Keratinocyte (primary cell): Measurements from ENCODE around the gene ZNF45. TPM values are rescaled to one million over a fixed set of nuclear protein-coding genes. Genes with fewer than 3 reads are reported as not detected.
"Not testable (repeated sequence)": the region's sequence is repeated elsewhere in the genome, so short reads cannot be mapped to it uniquely, and the experiment has no call there.

Experiments used
- DNase-seq: peaks from one replicate; pipeline ENCODE4 v3.0.0-alpha.2; 2011; ENCODE audit warnings: low read depth, missing footprints, low spot score
- FAIRE-seq: peaks from 2 replicates; lab custom pipeline; 2011; peaks lifted over from hg19 to GRCh38; lab: Jason Lieb, UNC
- H2AFZ ChIP-seq: 2 replicates; pipeline ENCODE4 v1.6.0; 2012; ENCODE audit warnings: low read length, control low read depth, inconsistent platforms; ENCODE audit not compliant: control insufficient read depth
- H3K27ac ChIP-seq: 2 replicates; pipeline ENCODE4 v1.5.1; 2011; ENCODE audit warnings: low read length; ENCODE audit not compliant: control insufficient read depth, insufficient read depth
- H3K27me3 ChIP-seq: 3 replicates; pipeline ENCODE4 v1.6.0; 2011; ENCODE audit warnings: low read length; ENCODE audit not compliant: control insufficient read depth, insufficient read depth; ENCODE audit errors: extremely low read depth
- H3K36me3 ChIP-seq, 2 experiments: 2 replicates in 1 of 2; 3 replicates in 1 of 2; pipeline ENCODE4 v1.5.1; 2011; ENCODE audit warnings: low read length in 2 of 2, mild to moderate bottlenecking in 1 of 2; ENCODE audit not compliant: control insufficient read depth in 2 of 2, insufficient read depth in 2 of 2; ENCODE audit errors: extremely low read depth in 1 of 2
- H3K4me1 ChIP-seq: 3 replicates; pipeline ENCODE4 v1.5.1; 2011; ENCODE audit warnings: low read length; ENCODE audit not compliant: control insufficient read depth, insufficient read depth; ENCODE audit errors: extremely low read depth
- H3K4me2 ChIP-seq: 3 replicates; pipeline ENCODE4 v1.6.0; 2011; ENCODE audit warnings: low read depth, low read length; ENCODE audit not compliant: control insufficient read depth, insufficient read depth; ENCODE audit errors: extremely low read depth
- H3K4me3 ChIP-seq, 3 experiments: fragments of 200-600 bp in 1 of 3; sonication (generic) in 1 of 3; 2 replicates in 2 of 3; 3 replicates in 1 of 3; pipeline ENCODE4 v1.5.1; 2011 to 2016; ENCODE audit warnings: low read length in 3 of 3, mild to moderate bottlenecking in 3 of 3, control low read depth in 2 of 3, inconsistent platforms in 1 of 3, low read depth in 1 of 3, mixed read lengths in 1 of 3, mixed run types in 1 of 3, moderate library complexity in 1 of 3; ENCODE audit not compliant: control insufficient read depth in 2 of 3, insufficient read depth in 2 of 3; ENCODE audit errors: extremely low read depth in 1 of 3
- H3K79me2 ChIP-seq: 2 replicates; pipeline ENCODE4 v1.6.0; 2012; ENCODE audit warnings: low read length; ENCODE audit not compliant: control insufficient read depth, insufficient read depth
- H3K9ac ChIP-seq: 3 replicates; pipeline ENCODE4 v1.6.0; 2011; ENCODE audit warnings: low read length; ENCODE audit not compliant: control insufficient read depth, insufficient read depth; ENCODE audit errors: extremely low read depth
- H3K9me1 ChIP-seq: 3 replicates; pipeline ENCODE4 v1.6.0; 2011; ENCODE audit warnings: low read length; ENCODE audit not compliant: control insufficient read depth, insufficient read depth; ENCODE audit errors: extremely low read depth
- H3K9me3 ChIP-seq: 2 replicates; pipeline ENCODE4 v1.5.1; 2012; ENCODE audit warnings: low read depth, low read length; ENCODE audit not compliant: control insufficient read depth
- H4K20me1 ChIP-seq: 3 replicates; pipeline ENCODE4 v1.6.0; 2011; ENCODE audit warnings: low read length; ENCODE audit not compliant: control insufficient read depth, insufficient read depth; ENCODE audit errors: extremely low read depth
- EZH2 ChIP-seq: IDR thresholded peaks from one replicate; pipeline ENCODE4 v1.6.1; 2012; ENCODE audit warnings: inconsistent platforms, mild to moderate bottlenecking, low read length, moderate library complexity
- dilution Hi-C: fragments of 300-500 bp; cut with MboI; formaldehyde crosslinking; loops from one replicate; pipeline ENCODE4 v1.7.0; 2020; ENCODE audit warnings: low sequenced_read_pairs; ENCODE audit not compliant: extremely low pct_ligation_motif_present
- polyA plus RNA-seq, 5 experiments: library from polyadenylated mRNA; depleted of rRNA in 3 of 5; stranded (reverse) in 3 of 5; stranded (forward) in 1 of 5; unstranded in 1 of 5; fragments of >200 nt; gene quantifications; 1 replicate in 1 of 5; 2 replicates in 3 of 5; 3 replicates in 1 of 5; pipeline versions ENCODE4 v1.2.1 to v1.2.3, GENCODE V29; 2011 to 2012; ENCODE audit warnings: missing spikeins in 2 of 5, low read depth in 1 of 5, low replicate concordance in 1 of 5
- small RNA-seq, 3 experiments: library from RNA; depleted of rRNA; stranded (forward); fragments of <200 nt; gene quantifications; one replicate each; pipeline ENCODE3, GENCODE V24; 2012; ENCODE audit warnings: low read depth in 3 of 3, low replicate concordance in 1 of 3; ENCODE audit not compliant: insufficient read length in 3 of 3

The ZNF45 gene
- polyA plus RNA-seq, 1 donor (not counting 4 experiments of a cell fraction or from before 2014, with no cell fraction given), result 9.1 TPM

DNA sequence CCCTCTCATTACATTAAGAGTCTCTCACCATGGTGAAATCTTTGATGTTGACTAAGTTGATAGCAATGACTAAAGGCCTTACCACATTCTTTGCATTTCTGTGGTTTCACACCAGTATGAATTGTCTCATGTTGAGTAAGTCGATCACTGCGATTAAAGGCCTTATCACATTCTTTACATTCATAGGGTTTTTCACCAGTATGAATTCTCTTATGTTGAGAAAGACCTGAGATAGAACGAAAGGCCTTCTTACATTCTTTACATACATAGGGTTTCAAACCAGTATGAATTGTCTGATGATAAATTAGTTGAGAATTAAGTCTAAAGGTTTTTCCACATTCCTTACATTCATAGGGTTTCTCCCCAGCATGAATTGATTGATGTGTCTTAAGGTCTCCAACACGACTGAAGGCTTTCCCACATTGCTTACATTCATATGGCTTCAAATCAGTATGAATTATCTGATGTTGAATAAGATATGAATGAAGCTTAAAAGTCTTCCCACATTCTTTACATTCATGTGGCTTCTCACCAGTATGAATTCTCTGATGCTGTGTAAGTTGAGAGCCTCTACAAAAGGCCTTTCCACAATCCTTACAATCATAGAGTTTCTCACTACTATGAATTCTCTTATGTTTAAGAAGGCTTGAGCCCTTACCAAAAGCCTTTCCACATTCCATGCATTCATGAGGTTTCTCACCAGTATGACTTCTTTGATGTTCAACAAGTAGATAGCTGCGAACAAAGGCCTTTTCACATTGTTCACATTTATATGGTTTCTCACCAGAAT, 62.3 kb downstream of the ZNF45 start:
- no peak for TF ChIP-seq EZH2
- H2AFZ ChIP-seq, result no peak overlapping the region
- peaks cover 18% of the 10 kb centered on the region for H3K9me3 ChIP-seq
- no peaks in the 10 kb centered on the region for H3K4me1 ChIP-seq
- no peak overlapping the region for H3K4me2 ChIP-seq
- H3K27ac ChIP-seq, result no peak overlapping the region
- no peak overlapping the region for H3K4me3 ChIP-seq
- dilution Hi-C loops, result no loop called here
- DNase-seq (no peak), FAIRE-seq (no peak)
- no peaks in the 10 kb centered on the region for H3K27me3 ChIP-seq
- H3K9me1 ChIP-seq, result no peaks in the 10 kb centered on the region
- no peaks in the 10 kb centered on the region for H3K79me2 ChIP-seq
- no peaks in the 10 kb centered on the region for H3K36me3 ChIP-seq
- H3K9ac ChIP-seq, result no peak overlapping the region
- H4K20me1 ChIP-seq, result no peaks in the 10 kb centered on the region

GRCh38 chr19:43866923-43867322, 68.2 kb downstream of the ZNF45 start:
- H2AFZ ChIP-seq, H3K9ac ChIP-seq, H3K4me3 ChIP-seq, H3K9me3 ChIP-seq, H3K9me1 ChIP-seq, H3K27ac ChIP-seq, H3K4me1 ChIP-seq, H4K20me1 ChIP-seq, H3K27me3 ChIP-seq, FAIRE-seq, H3K36me3 ChIP-seq, DNase-seq, H3K79me2 ChIP-seq, H3K4me2 ChIP-seq, dilution Hi-C loops: not testable (repeated sequence)

Small RNAs within 50 kb of the gene (small RNA-seq; reads per million reads assigned to genes)
- 0 reads per million in 3 experiments for gene AC006213.5

Other genes starting within 250 kb of the ZNF45 start
- not detected in 3 replicates for gene IRGC, start 219.2 kb downstream of the ZNF45 start, polyA plus RNA-seq
- gene SMG9, start 180.3 kb downstream of the ZNF45 start, polyA plus RNA-seq, result 12.1 to 15.6 TPM (median 14.8 TPM) in 3 replicates
- 9.8 to 15.5 TPM (median 10.5 TPM) in 3 replicates for gene KCNN4, start 154.3 kb downstream of the ZNF45 start, polyA plus RNA-seq
- 4.0 to 8.8 TPM (median 4.2 TPM) in 3 replicates for gene LYPD5, start 132.8 kb downstream of the ZNF45 start, polyA plus RNA-seq
- 3.5 to 7.7 TPM (median 5.7 TPM) in 3 replicates for gene ZNF283, start 108.0 kb downstream of the ZNF45 start, polyA plus RNA-seq
- 1.1 to 3.0 TPM (median 2.4 TPM) in 3 replicates for gene ZNF404, start 51.3 kb downstream of the ZNF45 start, polyA plus RNA-seq
- gene ZNF221, start 15.9 kb upstream of the ZNF45 start, polyA plus RNA-seq, result 1.5 TPM in 3 replicates
- gene ZNF155, start 48.9 kb upstream of the ZNF45 start, polyA plus RNA-seq, result 5.0 to 7.0 TPM (median 6.2 TPM) in 3 replicates
- 1.5 to 2.9 TPM (median 2.4 TPM) in 3 replicates for gene ZNF230, start 67.7 kb upstream of the ZNF45 start, polyA plus RNA-seq
- 2.5 to 3.2 TPM (median 2.7 TPM) in 3 replicates for gene ZNF222, start 90.1 kb upstream of the ZNF45 start, polyA plus RNA-seq
- gene ZNF223, start 116.8 kb upstream of the ZNF45 start, polyA plus RNA-seq, result 3.7 to 4.2 TPM (median 4.0 TPM) in 3 replicates
- gene ZNF284, start 136.9 kb upstream of the ZNF45 start, polyA plus RNA-seq, result 2.1 to 3.0 TPM (median 2.6 TPM) in 3 replicates
- 9.8 to 17.5 TPM (median 16.5 TPM) in 3 replicates for gene ZNF224, start 159.1 kb upstream of the ZNF45 start, polyA plus RNA-seq
- 1.6 to 2.2 TPM (median 1.6 TPM) in 3 replicates for gene ZNF225, start 178.1 kb upstream of the ZNF45 start, polyA plus RNA-seq
- 2.8 to 4.4 TPM (median 4.1 TPM) in 3 replicates for gene ZNF234, start 206.3 kb upstream of the ZNF45 start, polyA plus RNA-seq
- 9.4 to 16.4 TPM (median 12.8 TPM) in 3 replicates for gene ZNF226, start 229.8 kb upstream of the ZNF45 start, polyA plus RNA-seq